ENCODE measurements around the gene PLA2G2D. TPM values are rescaled to one million over a fixed set of nuclear protein-coding genes. Genes with fewer than 3 reads are reported as not detected.

Gene PLA2G2D
- total RNA-seq, 1 donor from 2014 or later, result not detected

DNA sequence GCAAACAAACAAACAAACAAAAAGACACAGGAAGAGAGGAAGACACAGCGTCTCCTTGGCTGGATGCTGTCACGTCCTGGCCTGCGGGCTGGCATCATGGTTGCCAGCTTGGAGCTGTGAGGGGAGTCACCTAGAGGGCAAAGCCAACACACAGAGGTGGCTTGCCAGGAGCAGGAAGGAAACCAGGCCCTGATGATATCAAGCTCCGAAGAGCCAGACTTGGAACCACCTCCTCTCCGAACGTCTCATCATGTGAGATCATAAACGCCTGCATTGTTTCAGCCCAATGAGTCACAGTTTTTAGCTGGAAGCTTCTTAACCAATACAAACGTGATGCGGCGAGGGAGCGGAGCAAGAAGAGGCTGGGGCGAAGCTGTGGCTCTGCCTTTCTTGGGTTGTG lies 8.7 kb downstream of the PLA2G2D start:
- Histone ChIP-seq H3K27ac (no peak overlapping the region), H4K20me1 (ENCODE audit: low read depth) (no peaks in the 10 kb centered on the region), H3K9me3 (ENCODE audit: low read depth) (no peaks in the 10 kb centered on the region), H3K4me3 (no peak overlapping the region), H2AFZ (replicated peaks) (no peak overlapping the region), H3K79me2 (ENCODE audit: low read depth) (no peaks in the 10 kb centered on the region), H3K4me1 (no peaks in the 10 kb centered on the region), H3K4me2 (no peak overlapping the region), H3K9ac (no peak overlapping the region), H3K36me3 (no peaks in the 10 kb centered on the region), H3K27me3 (no peaks in the 10 kb centered on the region), H3F3A (ENCODE audit: low read depth) (no peaks in the 10 kb centered on the region)
- DNase-seq (ENCODE audit: low spot score), result no peak
- H3K4me1 Mint-ChIP-seq, result peaks cover 6% of the 10 kb centered on the region
- TF ChIP-seq EZH2phosphoT487 (IDR thresholded peaks at IDR 0.05), result no peak
- TF ChIP-seq, protein P1, sequence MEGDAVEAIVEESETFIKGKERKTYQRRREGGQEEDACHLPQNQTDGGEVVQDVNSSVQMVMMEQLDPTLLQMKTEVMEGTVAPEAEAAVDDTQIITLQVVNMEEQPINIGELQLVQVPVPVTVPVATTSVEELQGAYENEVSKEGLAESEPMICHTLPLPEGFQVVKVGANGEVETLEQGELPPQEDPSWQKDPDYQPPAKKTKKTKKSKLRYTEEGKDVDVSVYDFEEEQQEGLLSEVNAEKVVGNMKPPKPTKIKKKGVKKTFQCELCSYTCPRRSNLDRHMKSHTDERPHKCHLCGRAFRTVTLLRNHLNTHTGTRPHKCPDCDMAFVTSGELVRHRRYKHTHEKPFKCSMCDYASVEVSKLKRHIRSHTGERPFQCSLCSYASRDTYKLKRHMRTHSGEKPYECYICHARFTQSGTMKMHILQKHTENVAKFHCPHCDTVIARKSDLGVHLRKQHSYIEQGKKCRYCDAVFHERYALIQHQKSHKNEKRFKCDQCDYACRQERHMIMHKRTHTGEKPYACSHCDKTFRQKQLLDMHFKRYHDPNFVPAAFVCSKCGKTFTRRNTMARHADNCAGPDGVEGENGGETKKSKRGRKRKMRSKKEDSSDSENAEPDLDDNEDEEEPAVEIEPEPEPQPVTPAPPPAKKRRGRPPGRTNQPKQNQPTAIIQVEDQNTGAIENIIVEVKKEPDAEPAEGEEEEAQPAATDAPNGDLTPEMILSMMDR (IDR thresholded peaks at IDR 0.05), result no peak
- TF ChIP-seq EZH2 (IDR thresholded peaks at IDR 0.05), result no peak
- no peak overlapping the region for H3K27ac Mint-ChIP-seq
- no peaks in the 10 kb centered on the region for H3K36me3 Mint-ChIP-seq
- H3K27me3 Mint-ChIP-seq (ENCODE audit: insufficient read depth, low read depth), result peaks cover 10% of the 10 kb centered on the region
- no peak overlapping the region for H3K4me3 Mint-ChIP-seq
- H3K9me3 Mint-ChIP-seq, result no peaks in the 10 kb centered on the region

DNA sequence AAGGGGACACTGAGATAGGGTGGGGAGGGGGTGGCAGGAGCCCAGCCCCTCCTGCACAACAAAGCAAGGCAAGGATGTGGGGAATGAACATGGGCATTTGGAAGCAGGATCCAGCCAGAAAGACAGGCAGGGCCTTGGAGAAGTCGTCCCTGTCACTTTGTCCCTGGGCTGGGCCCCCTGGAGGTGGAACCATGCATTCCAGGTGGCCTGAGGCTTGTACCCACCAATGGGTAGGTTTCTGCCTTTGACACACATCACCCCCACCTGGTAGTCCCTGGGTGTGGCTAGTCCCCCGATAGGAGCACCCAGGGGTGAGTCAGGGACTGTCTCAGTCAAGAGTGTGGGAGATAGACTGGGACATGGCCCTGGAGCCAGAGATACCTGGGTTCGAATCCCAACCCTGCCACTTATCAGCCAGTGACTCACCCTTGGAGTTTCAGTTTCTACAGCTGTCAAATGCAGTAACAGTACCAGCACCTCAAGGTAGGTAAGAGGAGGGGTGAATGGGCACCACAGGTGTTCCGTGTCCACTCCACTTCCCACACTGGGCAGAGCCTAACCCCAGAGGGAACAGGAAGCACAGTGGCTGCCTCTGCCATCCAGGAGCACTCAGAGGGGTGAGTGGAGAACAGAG lies 10.0 kb downstream of the PLA2G2D start:
- no peak overlapping the region for H3K4me3 Mint-ChIP-seq
- no peak overlapping the region for H3K27ac Mint-ChIP-seq
- DNase-seq (ENCODE audit: low spot score), result no peak
- no peaks in the 10 kb centered on the region for H3K36me3 Mint-ChIP-seq
- no peak overlapping the region for H3K4me3 ChIP-seq
- no peak overlapping the region for H3K4me2 ChIP-seq
- H3K4me1 ChIP-seq, result no peaks in the 10 kb centered on the region
- H3K27me3 Mint-ChIP-seq (ENCODE audit: insufficient read depth, low read depth), result peaks cover 8% of the 10 kb centered on the region
- no peaks in the 10 kb centered on the region for H3K9me3 ChIP-seq (ENCODE audit: low read depth)
- no peak for TF ChIP-seq EZH2 (IDR thresholded peaks at IDR 0.05)
- no peak for TF ChIP-seq EZH2phosphoT487 (IDR thresholded peaks at IDR 0.05)
- TF ChIP-seq, protein P1 (IDR thresholded peaks at IDR 0.05), result no peak
- H3K9ac ChIP-seq, result no peak overlapping the region
- H3K27me3 ChIP-seq, result no peaks in the 10 kb centered on the region
- H3K79me2 ChIP-seq (ENCODE audit: low read depth), result no peaks in the 10 kb centered on the region
- no peaks in the 10 kb centered on the region for H4K20me1 ChIP-seq (ENCODE audit: low read depth)
- H3K27ac ChIP-seq, result no peak overlapping the region
- H3K4me1 Mint-ChIP-seq, result peaks cover 6% of the 10 kb centered on the region
- H3F3A ChIP-seq (ENCODE audit: low read depth), result no peaks in the 10 kb centered on the region
- no peak overlapping the region for H2AFZ ChIP-seq (replicated peaks)
- no peaks in the 10 kb centered on the region for H3K9me3 Mint-ChIP-seq
- no peaks in the 10 kb centered on the region for H3K36me3 ChIP-seq

DNA sequence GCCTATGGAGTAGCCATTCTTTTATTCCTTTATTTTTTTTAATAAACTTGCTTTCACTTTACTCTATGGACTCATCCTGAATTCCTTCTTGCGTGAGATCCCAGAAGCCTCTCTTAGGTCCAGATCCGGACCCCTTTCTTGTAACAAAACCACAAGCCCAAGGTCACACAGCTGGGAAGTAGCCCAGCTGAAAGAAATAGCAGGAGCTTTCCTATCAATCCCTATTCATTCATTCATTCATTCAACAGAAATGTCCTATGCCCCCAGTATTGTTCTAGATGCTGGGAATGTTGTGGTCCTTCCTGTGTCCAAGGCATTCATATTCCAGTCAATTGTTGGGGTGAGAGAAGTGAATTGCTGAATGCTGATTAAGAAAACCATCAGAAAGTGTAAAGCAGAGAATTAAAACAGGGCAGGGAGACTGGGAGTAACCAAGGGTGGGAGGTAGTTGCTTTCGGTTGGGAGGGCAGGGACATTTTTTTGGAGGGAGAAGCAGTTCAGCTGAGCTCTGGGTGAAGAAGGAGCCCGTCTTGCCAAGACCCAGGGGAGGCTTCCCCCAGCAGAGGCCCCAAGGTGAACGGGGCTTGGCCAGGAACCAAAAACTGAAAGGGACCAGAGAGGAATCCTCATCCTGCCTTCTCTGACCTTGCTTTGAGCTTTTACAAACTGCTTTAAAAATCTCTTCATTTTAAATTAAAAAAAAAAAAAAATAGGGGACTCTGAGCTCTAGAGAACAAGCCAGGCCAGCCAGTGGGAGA lies 10.8 kb downstream of the PLA2G2D start:
- Mint-ChIP-seq H3K4me3 (no peak overlapping the region), H3K4me1 (peaks cover 6% of the 10 kb centered on the region), H3K27me3 (ENCODE audit: insufficient read depth, low read depth) (peaks cover 8% of the 10 kb centered on the region), H3K36me3 (no peaks in the 10 kb centered on the region), H3K9me3 (no peaks in the 10 kb centered on the region), H3K27ac (peak overlapping the region; percentile 64)
- H3K27ac ChIP-seq, result no peak overlapping the region
- no peaks in the 10 kb centered on the region for H4K20me1 ChIP-seq (ENCODE audit: low read depth)
- no peaks in the 10 kb centered on the region for H3F3A ChIP-seq (ENCODE audit: low read depth)
- H3K4me2 ChIP-seq, result no peak overlapping the region
- H3K9ac ChIP-seq, result no peak overlapping the region
- TF ChIP-seq, protein P1 (IDR thresholded peaks at IDR 0.05), result no peak
- TF ChIP-seq EZH2phosphoT487 (IDR thresholded peaks at IDR 0.05) (no peak), EZH2 (IDR thresholded peaks at IDR 0.05) (no peak)
- H3K9me3 ChIP-seq (ENCODE audit: low read depth), result no peaks in the 10 kb centered on the region
- no peak overlapping the region for H3K4me3 ChIP-seq
- H3K4me1 ChIP-seq, result no peaks in the 10 kb centered on the region
- H3K79me2 ChIP-seq (ENCODE audit: low read depth), result no peaks in the 10 kb centered on the region
- H2AFZ ChIP-seq (replicated peaks), result no peak overlapping the region
- no peaks in the 10 kb centered on the region for H3K36me3 ChIP-seq
- H3K27me3 ChIP-seq, result no peaks in the 10 kb centered on the region
- DNase-seq (ENCODE audit: low spot score), result no peak
